ENCODE data around the gene PRAMEF12.

Gene PRAMEF12

GRCh38 chr1:12770620-12771019, 2.9 kb upstream of the PRAMEF12 start:
- Histone ChIP-seq H3K4me1 (ENCODE audit: control insufficient read depth in 1 of 2, insufficient read depth in 1 of 2, low read depth in 1 of 2, low read length in 1 of 2) (no peaks in the 10 kb centered on the region), H3K36me3 (no peaks in the 10 kb centered on the region), H3K27ac (no peak overlapping the region), H3K27me3 (peaks cover 63% of the 10 kb centered on the region), H3K4me3 (ENCODE audit: low read depth in 1 of 2, low read length in 1 of 2) (no peak overlapping the region), H3K9me3 (no peaks in the 10 kb centered on the region)
- TF ChIP-seq CTCF (IDR thresholded peaks at IDR 0.05): no peak

GRCh38 chr1:12771186-12771585, 2.4 kb upstream of the PRAMEF12 start:
- Histone ChIP-seq H3K9me3 (no peaks in the 10 kb centered on the region), H3K27me3 (peaks cover 62% of the 10 kb centered on the region), H3K36me3 (no peaks in the 10 kb centered on the region), H3K4me3 (ENCODE audit: low read depth in 1 of 2, low read length in 1 of 2) (no peak overlapping the region), H3K27ac (no peak overlapping the region), H3K4me1 (ENCODE audit: control insufficient read depth in 1 of 2, insufficient read depth in 1 of 2, low read depth in 1 of 2, low read length in 1 of 2) (no peaks in the 10 kb centered on the region)
- TF ChIP-seq CTCF (IDR thresholded peaks at IDR 0.05): no peak

GRCh38 chr1:12772520-12772919, 1.0 kb upstream of the PRAMEF12 start:
- Histone ChIP-seq H3K9me3 (no peaks in the 10 kb centered on the region), H3K27me3 (peaks cover 49% of the 10 kb centered on the region), H3K4me3 (ENCODE audit: low read depth in 1 of 2, low read length in 1 of 2) (no peak overlapping the region), H3K36me3 (no peaks in the 10 kb centered on the region), H3K27ac (no peak overlapping the region), H3K4me1 (ENCODE audit: control insufficient read depth in 1 of 2, insufficient read depth in 1 of 2, low read depth in 1 of 2, low read length in 1 of 2) (no peaks in the 10 kb centered on the region)
- no peak for TF ChIP-seq CTCF (IDR thresholded peaks at IDR 0.05)

GRCh38 chr1:12774801-12775345, 1.3 kb downstream of the PRAMEF12 start:
- no peak overlapping the region for H3K27ac ChIP-seq
- no peaks in the 10 kb centered on the region for H3K4me1 ChIP-seq (ENCODE audit: control insufficient read depth in 1 of 2, insufficient read depth in 1 of 2, low read depth in 1 of 2, low read length in 1 of 2)
- TF ChIP-seq CTCF (IDR thresholded peaks at IDR 0.05): no peak
- no peak overlapping the region for H3K4me3 ChIP-seq (ENCODE audit: low read depth in 1 of 2, low read length in 1 of 2)
- H3K9me3 ChIP-seq: no peaks in the 10 kb centered on the region
- no peaks in the 10 kb centered on the region for H3K36me3 ChIP-seq
- H3K27me3 ChIP-seq: peaks cover 41% of the 10 kb centered on the region

GRCh38 chr1:12775443-12775842, 1.9 kb downstream of the PRAMEF12 start:
- no peak for TF ChIP-seq CTCF (IDR thresholded peaks at IDR 0.05)
- no peaks in the 10 kb centered on the region for H3K36me3 ChIP-seq
- no peaks in the 10 kb centered on the region for H3K9me3 ChIP-seq
- no peak overlapping the region for H3K4me3 ChIP-seq (ENCODE audit: low read depth in 1 of 2, low read length in 1 of 2)
- no peak overlapping the region for H3K27ac ChIP-seq
- no peaks in the 10 kb centered on the region for H3K4me1 ChIP-seq (ENCODE audit: control insufficient read depth in 1 of 2, insufficient read depth in 1 of 2, low read depth in 1 of 2, low read length in 1 of 2)
- H3K27me3 ChIP-seq: peaks cover 36% of the 10 kb centered on the region

Data from neutrophil (primary cell).